ENCODE results near the gene CDC25A. TPM values are rescaled to one million over a fixed set of nuclear protein-coding genes. Genes with fewer than 3 reads are reported as not detected.
"Not testable (repeated sequence)": the region's sequence is repeated elsewhere in the genome, so short reads cannot be mapped to it uniquely, and the experiment has no call there.

CDC25A gene
- total RNA-seq, 1 donor from 2014 or later, result 0.77 TPM

- intact Hi-C loops (cut with micrococcal nuclease), result no loop called here
- DNase-seq (peak; percentile 65), ATAC-seq (peak; percentile 86)
Measured at GRCh38 chr3:48119505-48120193, 68.6 kb downstream of the CDC25A start.

GRCh38 chr3:48118928-48119327 lies 69.3 kb downstream of the CDC25A start:
- peak; percentile 20 for ATAC-seq
- intact Hi-C loops (cut with micrococcal nuclease), result no loop called here

GRCh38 chr3:48118322-48118721 lies 69.9 kb downstream of the CDC25A start:
- intact Hi-C loops (cut with micrococcal nuclease), result no loop called here
- ATAC-seq, result no peak
- DNase-seq, result no peak

More at GRCh38 chr3:48118928-48119327, 69.3 kb downstream of the CDC25A start:
- no peak for DNase-seq

- intact Hi-C loops (cut with micrococcal nuclease), result no loop called here
- no peak for DNase-seq
- ATAC-seq, result no peak
Measured at GRCh38 chr3:48112813-48113212, 75.4 kb downstream of the CDC25A start.

- ATAC-seq; intact Hi-C loops (cut with micrococcal nuclease); DNase-seq: not testable (repeated sequence)
Measured at GRCh38 chr3:48112108-48112791, 76.0 kb downstream of the CDC25A start.

- intact Hi-C loops (cut with micrococcal nuclease), result no loop called here
- ATAC-seq, result no peak
- no peak for DNase-seq
Measured at GRCh38 chr3:48110463-48110862, 77.8 kb downstream of the CDC25A start.

- DNase-seq, result no peak
- no peak for ATAC-seq
- intact Hi-C loops (cut with micrococcal nuclease), result no loop called here
Measured at GRCh38 chr3:48107227-48107626, 81.0 kb downstream of the CDC25A start.

Small RNA genes within 50 kb of the gene (microRNA-seq; reads per million reads assigned to microRNA genes)
- gene MIR4443 (ENCODE audit: borderline number of aligned reads), result not detected

Other genes starting within 250 kb of the CDC25A start
- 680 TPM for gene MAP4, start 172.0 kb downstream of the CDC25A start, total RNA-seq
- not detected for gene CAMP, start 35.1 kb upstream of the CDC25A start, total RNA-seq
- 5.3 TPM for gene ZNF589, start 52.7 kb upstream of the CDC25A start, total RNA-seq
- gene NME6, start 113.0 kb upstream of the CDC25A start, total RNA-seq, result 21.6 TPM
- not detected for gene SPINK8, start 145.2 kb upstream of the CDC25A start, total RNA-seq
- gene FBXW12, start 183.8 kb upstream of the CDC25A start, total RNA-seq, result not detected
- gene PLXNB1, start 241.7 kb upstream of the CDC25A start, total RNA-seq, result 50.8 TPM